ENCODE results near the gene KCNJ1.

Gene KCNJ1

DNA sequence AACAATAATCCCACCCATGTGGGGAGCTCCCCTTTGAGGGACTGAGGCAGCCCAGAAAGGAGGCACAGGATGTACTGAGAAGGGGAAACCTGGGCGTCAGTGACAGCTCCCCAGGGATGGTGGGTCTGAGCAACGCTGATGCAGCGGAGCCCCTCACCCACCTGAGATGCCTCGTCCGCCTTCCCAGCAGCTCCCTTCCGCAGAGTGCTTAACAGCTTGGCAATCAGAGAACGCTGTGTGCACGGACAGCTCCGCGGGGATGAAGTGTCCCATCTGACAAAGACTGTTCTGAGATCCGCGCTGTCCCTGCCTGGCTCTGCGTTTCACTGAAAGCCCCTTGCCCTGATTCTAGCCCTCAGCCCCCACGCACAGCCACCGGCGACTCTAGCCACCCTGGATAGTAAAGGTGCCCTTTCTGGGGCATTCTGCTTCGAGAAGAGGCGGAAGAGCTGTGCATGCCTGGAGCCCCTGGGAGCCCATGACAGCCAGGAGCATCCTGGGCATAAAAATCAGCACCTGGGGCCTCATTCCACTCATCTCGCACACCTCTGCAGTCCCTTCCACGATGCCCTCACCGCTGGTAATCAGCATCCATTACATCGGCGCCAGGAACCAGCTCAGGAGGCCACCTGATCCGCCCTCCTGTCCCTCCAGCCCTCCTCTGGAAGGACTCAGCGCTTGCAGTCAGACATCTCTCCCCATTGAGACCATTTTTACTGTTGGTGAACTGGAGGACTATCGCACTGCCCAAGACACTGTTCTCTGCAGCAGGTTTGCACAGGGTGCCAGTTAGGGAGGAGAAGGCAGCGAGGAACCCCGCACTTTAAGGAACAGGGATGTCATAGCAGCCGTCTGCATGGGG, 34.8 kb upstream of the KCNJ1 start:
- no peak for TF ChIP-seq CTCF (IDR thresholded peaks at IDR 0.05; ENCODE audit: insufficient read depth, low read depth, low read length, missing control alignments)
- no peak for DNase-seq (ENCODE audit: low read depth)
- H3K4me3 ChIP-seq (ENCODE audit: low read length): no peak overlapping the region

DNA sequence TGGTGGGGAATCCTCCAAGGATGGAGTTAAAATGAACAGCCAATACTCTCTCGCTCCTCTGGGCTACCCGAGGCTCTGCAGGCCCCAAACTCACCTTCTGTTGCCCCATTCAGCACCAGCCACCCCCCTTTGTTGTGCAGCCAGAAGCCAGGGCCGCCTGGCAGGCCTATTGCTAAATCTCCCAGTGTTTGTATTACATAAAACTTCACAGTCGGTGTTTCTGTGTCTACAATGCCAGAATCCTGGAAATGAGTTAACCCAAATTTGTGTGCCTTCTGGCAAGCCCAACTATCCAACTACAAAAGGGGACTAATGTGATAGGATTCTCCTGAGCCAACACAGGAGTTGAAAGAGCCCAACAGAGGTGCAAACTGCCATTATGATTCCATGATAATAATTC, 33.4 kb upstream of the KCNJ1 start:
- no peak overlapping the region for H3K4me3 ChIP-seq (ENCODE audit: low read length)
- TF ChIP-seq CTCF (IDR thresholded peaks at IDR 0.05; ENCODE audit: insufficient read depth, low read depth, low read length, missing control alignments): no peak
- no peak for DNase-seq (ENCODE audit: low read depth)

GRCh38 chr11:128898580-128899344, 31.7 kb upstream of the KCNJ1 start:
- no peak overlapping the region for H3K4me3 ChIP-seq (ENCODE audit: low read length)
- peak; percentile 53 for DNase-seq (ENCODE audit: low read depth)
- TF ChIP-seq CTCF (IDR thresholded peaks at IDR 0.05; ENCODE audit: insufficient read depth, low read depth, low read length, missing control alignments): no peak

- TF ChIP-seq CTCF (IDR thresholded peaks at IDR 0.05; ENCODE audit: insufficient read depth, low read depth, low read length, missing control alignments): no peak
- no peak overlapping the region for H3K4me3 ChIP-seq (ENCODE audit: low read length)
- no peak for DNase-seq (ENCODE audit: low read depth)
These were observed 30.7 kb upstream of the KCNJ1 start for GRCh38 chr11:128897826-128898225.

DNA sequence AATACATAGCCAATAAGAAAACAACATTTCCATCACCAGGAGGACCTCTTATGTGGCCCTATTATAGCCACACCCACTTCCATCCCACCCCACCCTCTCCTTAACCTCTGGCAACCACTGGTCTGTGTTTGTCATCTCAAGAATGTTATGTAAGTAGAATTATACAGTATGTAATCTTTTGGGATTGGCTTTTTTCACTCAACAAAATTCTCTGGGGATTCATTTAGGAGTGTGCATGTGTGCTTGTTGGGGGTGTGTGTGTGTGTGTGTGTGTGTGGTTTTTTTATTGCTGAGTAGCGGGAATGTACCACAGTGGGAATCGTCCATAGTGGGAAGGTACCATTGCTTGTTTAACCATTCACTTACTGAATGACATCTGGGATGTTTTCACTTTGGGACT, 29.3 kb upstream of the KCNJ1 start:
- DNase-seq (ENCODE audit: low read depth): no peak
- H3K4me3 ChIP-seq (ENCODE audit: low read length): no peak overlapping the region
- TF ChIP-seq CTCF (IDR thresholded peaks at IDR 0.05; ENCODE audit: insufficient read depth, low read depth, low read length, missing control alignments): no peak

GRCh38 chr11:128895526-128895925, 28.4 kb upstream of the KCNJ1 start:
- no peak for DNase-seq (ENCODE audit: low read depth)
- TF ChIP-seq CTCF (IDR thresholded peaks at IDR 0.05; ENCODE audit: insufficient read depth, low read depth, low read length, missing control alignments): no peak
- H3K4me3 ChIP-seq (ENCODE audit: low read length): no peak overlapping the region

Measured in epithelial cell of esophagus (primary cell).